NT2/D1 (cell line): ENCODE data around the gene TIGD4.

Experiments used
- SUZ12 ChIP-seq: IDR thresholded peaks from 2 replicates; pipeline ENCODE4 v1.6.1; 2011; ENCODE audit not compliant: insufficient read length, insufficient read depth; ENCODE audit errors: extremely low read depth
- YY1 ChIP-seq: IDR thresholded peaks from 2 replicates; pipeline ENCODE4 v1.6.1; 2011; ENCODE audit not compliant: insufficient read length, insufficient read depth

DNA sequence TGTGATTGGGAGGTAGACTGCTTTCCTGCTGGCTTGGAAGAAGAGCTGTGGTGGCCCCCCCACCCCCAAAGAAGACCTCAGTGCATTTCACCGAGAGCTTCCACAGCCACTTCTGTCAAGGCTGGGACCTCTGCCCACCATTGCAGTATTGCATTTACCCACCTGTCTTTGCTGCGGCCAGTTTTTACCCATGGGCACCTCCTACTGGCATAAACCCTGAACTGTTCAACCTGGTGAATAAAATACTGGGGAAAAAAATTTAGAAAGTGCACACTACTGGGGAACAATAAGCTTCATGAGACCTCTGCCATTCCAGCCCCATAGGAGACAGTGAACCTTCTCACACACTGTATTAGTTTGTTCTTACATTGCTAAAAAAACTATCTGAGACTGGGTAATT, 40.5 kb upstream of the TIGD4 start:
- TF ChIP-seq SUZ12 (no peak), YY1 (no peak)
